Astrocyte of the cerebellum (primary cell): ENCODE measurements around the gene UGT2B10.

ENCODE experiments used
- DNase-seq: peaks from one replicate; pipeline ENCODE4 v3.0.0-alpha.2; 2011; ENCODE audit warnings: low read depth
- H3K4me3 ChIP-seq: 2 replicates; pipeline ENCODE4 v1.5.1; 2011; ENCODE audit warnings: mild to moderate bottlenecking, low read depth, low read length, moderate library complexity
- CTCF ChIP-seq: IDR thresholded peaks from 2 replicates; pipeline ENCODE4 v1.5.1; 2012; ENCODE audit warnings: low read length, low read depth, moderate library complexity, mild to moderate bottlenecking; ENCODE audit errors: missing control alignments
- in situ Hi-C: cut with HindIII; loops from 2 replicates; pipeline ENCODE4 v1.10.0; 2017; ENCODE audit warnings: low sequenced_read_pairs

UGT2B10 gene

GRCh38 chr4:68865760-68866159 is 50.0 kb downstream of the UGT2B10 start:
- H3K4me3 ChIP-seq: no peak overlapping the region
- no peak for TF ChIP-seq CTCF
- no peak for DNase-seq
- in situ Hi-C loops: no loop called here

GRCh38 chr4:68869274-68869773 is 53.5 kb downstream of the UGT2B10 start:
- no peak overlapping the region for H3K4me3 ChIP-seq
- TF ChIP-seq CTCF: no peak
- no peak for DNase-seq
- in situ Hi-C loops: no loop called here

GRCh38 chr4:68871809-68872642 is 56.2 kb downstream of the UGT2B10 start:
- TF ChIP-seq CTCF: no peak
- no peak for DNase-seq
- no peak overlapping the region for H3K4me3 ChIP-seq
- in situ Hi-C loops: no loop called here

GRCh38 chr4:68872643-68873502 is 57.1 kb downstream of the UGT2B10 start:
- no peak for DNase-seq
- TF ChIP-seq CTCF: no peak

GRCh38 chr4:68874507-68874906 is 58.7 kb downstream of the UGT2B10 start:
- DNase-seq: no peak
- no peak overlapping the region for H3K4me3 ChIP-seq
- in situ Hi-C loops: no loop called here
- no peak for TF ChIP-seq CTCF

More at GRCh38 chr4:68872643-68873502, 57.1 kb downstream of the UGT2B10 start:
- in situ Hi-C loops: no loop called here
- H3K4me3 ChIP-seq: no peak overlapping the region

- no peak for TF ChIP-seq CTCF
- H3K4me3 ChIP-seq: no peak overlapping the region
- no peak for DNase-seq
- in situ Hi-C loops: no loop called here
Measured at GRCh38 chr4:68877555-68877954, 61.8 kb downstream of the UGT2B10 start.
